NCI-H1436 treated with DMSO at 0.1 percent for 48 hours (cell line): Measurements from ENCODE around the gene PLIN1.

ENCODE experiments used
- DNase-seq: peaks from one replicate; lab custom pipeline; 2025; lab: John Stamatoyannopoulos, UW

The PLIN1 gene

GRCh38 chr15:89652666-89653065 is 26.5 kb downstream of the PLIN1 start:
- no peak for DNase-seq

GRCh38 chr15:89652131-89652530 is 27.0 kb downstream of the PLIN1 start:
- DNase-seq: no peak

- no peak for DNase-seq
These were observed 29.5 kb downstream of the PLIN1 start for GRCh38 chr15:89649716-89650115.

GRCh38 chr15:89649013-89649625 is 30.0 kb downstream of the PLIN1 start:
- DNase-seq: no peak

- no peak for DNase-seq
These were observed 30.8 kb downstream of the PLIN1 start for GRCh38 chr15:89648106-89649012.

- no peak for DNase-seq
These were observed 31.8 kb downstream of the PLIN1 start for GRCh38 chr15:89647191-89647851.

- no peak for DNase-seq
These were observed 32.6 kb downstream of the PLIN1 start for GRCh38 chr15:89646416-89647141.

GRCh38 chr15:89645680-89646079 is 33.5 kb downstream of the PLIN1 start:
- no peak for DNase-seq

- DNase-seq: no peak
These were observed 37.1 kb downstream of the PLIN1 start for GRCh38 chr15:89642106-89642505.

GRCh38 chr15:89641053-89641452 is 38.1 kb downstream of the PLIN1 start:
- DNase-seq: no peak

- DNase-seq: no peak
These were observed 38.9 kb downstream of the PLIN1 start for GRCh38 chr15:89640245-89640644.

- no peak for DNase-seq
These were observed 45.6 kb downstream of the PLIN1 start for GRCh38 chr15:89633585-89633984.

- DNase-seq: no peak
These were observed 46.4 kb downstream of the PLIN1 start for GRCh38 chr15:89632563-89633430.

GRCh38 chr15:89631902-89632264 is 47.3 kb downstream of the PLIN1 start:
- DNase-seq: no peak

- DNase-seq: no peak
These were observed 47.9 kb downstream of the PLIN1 start for GRCh38 chr15:89630974-89631901.

GRCh38 chr15:89630260-89630659 is 48.9 kb downstream of the PLIN1 start:
- DNase-seq: no peak

GRCh38 chr15:89629829-89630228 is 49.3 kb downstream of the PLIN1 start:
- DNase-seq: no peak

- no peak for DNase-seq
These were observed 50.1 kb downstream of the PLIN1 start for GRCh38 chr15:89628806-89629715.

GRCh38 chr15:89628301-89628700 is 50.9 kb downstream of the PLIN1 start:
- DNase-seq: no peak
